GM23338 (cell line): ENCODE measurements around the gene FAXC. TPM values are rescaled to one million over a fixed set of nuclear protein-coding genes. Genes with fewer than 3 reads are reported as not detected.

Source experiments
- ATAC-seq: fragments of 200-7000 bp; cut with Tn5 transposase; 3 replicates; pipeline ENCODE4 v1.9.1; 2020
- DNase-seq: peaks from one replicate; pipeline ENCODE4 v3.0.0-alpha.2; 2015; ENCODE audit warnings: low spot score
- H2AFZ ChIP-seq: fragments of 200-600 bp; sonication (generic); 2 replicates; pipeline ENCODE4 v1.8.0; 2016; ENCODE audit warnings: antibody characterized with exemption, mild to moderate bottlenecking, moderate library complexity
- H3F3A ChIP-seq: fragments of 200-600 bp; sonication (generic); replicated peaks from 2 replicates; pipeline ENCODE4 v1.8.0; 2017; ENCODE audit warnings: antibody characterized with exemption, mixed run types, low read depth
- H3K27ac ChIP-seq: fragments of 200-600 bp; sonication (generic); 2 replicates; pipeline ENCODE4 v1.6.1; 2016; ENCODE audit warnings: low read depth
- H3K27me3 ChIP-seq: fragments of 200-600 bp; sonication (generic); 2 replicates; pipeline ENCODE4 v1.8.0; 2016; ENCODE audit warnings: mild to moderate bottlenecking, mixed run types, moderate library complexity; ENCODE audit not compliant: insufficient read depth
- H3K36me3 ChIP-seq: fragments of 200-600 bp; sonication (generic); 2 replicates; pipeline ENCODE4 v1.8.0; 2016; ENCODE audit warnings: mild to moderate bottlenecking; ENCODE audit not compliant: insufficient read depth
- H3K4me1 ChIP-seq: fragments of 200-600 bp; sonication (generic); 2 replicates; pipeline ENCODE4 v1.8.0; 2016; ENCODE audit warnings: mild to moderate bottlenecking, moderate library complexity; ENCODE audit not compliant: insufficient read depth
- H3K4me2 ChIP-seq: fragments of 200-600 bp; sonication (generic); 2 replicates; pipeline ENCODE4 v1.7.1; 2017; ENCODE audit warnings: mixed run types
- H3K4me3 ChIP-seq: fragments of 200-600 bp; sonication (generic); 2 replicates; pipeline ENCODE4 v1.6.1; 2016; ENCODE audit warnings: mixed run types
- H3K79me2 ChIP-seq: fragments of 200-600 bp; sonication (generic); replicated peaks from 2 replicates; pipeline ENCODE4 v1.8.0; 2017; ENCODE audit warnings: mild to moderate bottlenecking; ENCODE audit not compliant: insufficient read depth
- H3K9me2 ChIP-seq: fragments of 200-600 bp; sonication (generic); 2 replicates; pipeline ENCODE4 v1.8.0; 2017; ENCODE audit not compliant: insufficient read depth
- H4K20me1 ChIP-seq: fragments of 200-600 bp; sonication (generic); replicated peaks from 2 replicates; pipeline ENCODE4 v1.8.0; 2017; ENCODE audit warnings: mild to moderate bottlenecking; ENCODE audit not compliant: insufficient read depth
- H3K27ac Mint-ChIP-seq: 2 replicates; pipeline ENCODE4 v1.8.0; 2020; ENCODE audit warnings: inconsistent platforms, mild to moderate bottlenecking, moderate library complexity, mixed read lengths
- H3K27me3 Mint-ChIP-seq: 3 replicates; pipeline ENCODE4 v1.8.0; 2022; ENCODE audit warnings: low read depth, mild to moderate bottlenecking, moderate library complexity, mixed read lengths, inconsistent platforms; ENCODE audit not compliant: insufficient read depth, poor library complexity
- H3K36me3 Mint-ChIP-seq: 3 replicates; pipeline ENCODE4 v1.8.0; 2021; ENCODE audit warnings: low read depth, mild to moderate bottlenecking, inconsistent platforms, moderate library complexity, mixed read lengths
- H3K4me1 Mint-ChIP-seq: 3 replicates; pipeline ENCODE4 v1.8.0; 2020; ENCODE audit warnings: mild to moderate bottlenecking, inconsistent platforms, mixed read lengths
- H3K4me3 Mint-ChIP-seq: 3 replicates; pipeline ENCODE4 v1.8.0; 2021; ENCODE audit warnings: moderate library complexity, mild to moderate bottlenecking, inconsistent platforms, mixed read lengths
- H3K9me3 Mint-ChIP-seq: 3 replicates; pipeline ENCODE4 v1.8.0; 2020; ENCODE audit warnings: moderate library complexity, mild to moderate bottlenecking, inconsistent platforms, mixed read lengths
- EZH2 ChIP-seq: fragments of 200-600 bp; sonication (generic); IDR thresholded peaks from one replicate; pipeline ENCODE4 v1.8.0; 2017; ENCODE audit warnings: antibody characterized with exemption, mild to moderate bottlenecking, low read depth; ENCODE audit not compliant: unreplicated experiment
- JUNB ChIP-seq: IDR thresholded peaks from one replicate; pipeline ENCODE4 v1.6.1; 2016; ENCODE audit warnings: antibody characterized with exemption; ENCODE audit not compliant: unreplicated experiment
- NANOG ChIP-seq: IDR thresholded peaks from 2 replicates; pipeline ENCODE4 v1.6.1; 2016; ENCODE audit warnings: antibody characterized with exemption, borderline replicate concordance
- POLR2AphosphoS5 ChIP-seq: IDR thresholded peaks from 2 replicates; pipeline ENCODE4 v1.6.1; 2016; ENCODE audit warnings: antibody characterized with exemption, low read depth
- STAT1 ChIP-seq: IDR thresholded peaks from one replicate; pipeline ENCODE4 v1.6.1; 2016; ENCODE audit warnings: antibody characterized with exemption; ENCODE audit not compliant: unreplicated experiment
- polyA plus RNA-seq: library from polyadenylated mRNA; unstranded; fragments of >200 nt; fragmentation: Nextera tagmentation; extraction: Ambion mirVana; gene quantifications from 2 replicates; pipeline ENCODE4 v1.2.1, GENCODE V29; 2016
- total RNA-seq: library from RNA; depleted of rRNA; stranded (reverse); fragments of >200 nt; shearing (Covaris generic); gene quantifications from 2 replicates; pipeline ENCODE4 v1.2.3, GENCODE V29; 2014
- TF ChIP-seq, protein P1 (sequence below): fragments of 250-450 bp; sonication (Bioruptor Pico); IDR thresholded peaks from 2 replicates; pipeline ENCODE4 v1.5.0; 2020; ENCODE audit warnings: mild to moderate bottlenecking, moderate library complexity
- TF ChIP-seq, protein P2 (sequence below), 2 experiments: fragments of 200-600 bp in 1 of 2; sonication (generic) in 1 of 2; conservative IDR thresholded peaks; 2 replicates each; pipeline versions ENCODE4 v1.5.1 to v1.6.1; 2016 to 2017; ENCODE audit warnings: antibody characterized with exemption in 2 of 2, low read depth in 2 of 2, mild to moderate bottlenecking in 2 of 2, moderate library complexity in 1 of 2

Gene FAXC
- total and polyA plus RNA-seq, 2 experiments from 2014 or later, result 10.5 to 15.2 TPM

DNA sequence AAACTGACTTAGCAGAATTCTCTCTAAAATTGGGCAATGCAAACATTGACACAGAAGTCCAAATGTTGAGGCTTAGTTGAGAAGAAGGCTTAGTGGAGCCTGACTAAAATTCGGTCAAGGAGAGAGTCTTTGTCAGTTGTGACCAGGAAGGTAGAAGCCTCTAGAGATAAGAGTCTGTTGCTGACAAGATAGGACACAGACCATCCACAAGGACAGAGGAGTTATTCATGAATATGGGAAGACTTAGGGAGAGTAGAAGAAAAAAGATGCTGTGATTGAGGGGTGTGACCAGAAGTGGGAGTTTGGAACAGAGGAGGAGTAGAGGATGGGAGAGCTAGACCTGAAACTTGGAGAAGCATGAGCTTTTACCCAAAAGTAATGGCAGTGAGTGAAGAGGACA, 7.2 kb upstream of the FAXC start:
- Histone ChIP-seq H2AFZ (no peak overlapping the region), H3K79me2 (no peaks in the 10 kb centered on the region), H3K9me2 (peaks cover 10% of the 10 kb centered on the region), H3F3A (no peaks in the 10 kb centered on the region), H3K4me1 (no peaks in the 10 kb centered on the region), H3K36me3 (no peaks in the 10 kb centered on the region), H3K27me3 (no peaks in the 10 kb centered on the region), H3K4me2 (no peak overlapping the region), H3K27ac (no peak overlapping the region), H3K4me3 (no peak overlapping the region), H4K20me1 (no peaks in the 10 kb centered on the region)
- TF ChIP-seq JUNB, result no peak
- no peak for TF ChIP-seq STAT1
- TF ChIP-seq POLR2AphosphoS5, result no peak
- TF ChIP-seq NANOG, result no peak
- TF ChIP-seq, protein P1, sequence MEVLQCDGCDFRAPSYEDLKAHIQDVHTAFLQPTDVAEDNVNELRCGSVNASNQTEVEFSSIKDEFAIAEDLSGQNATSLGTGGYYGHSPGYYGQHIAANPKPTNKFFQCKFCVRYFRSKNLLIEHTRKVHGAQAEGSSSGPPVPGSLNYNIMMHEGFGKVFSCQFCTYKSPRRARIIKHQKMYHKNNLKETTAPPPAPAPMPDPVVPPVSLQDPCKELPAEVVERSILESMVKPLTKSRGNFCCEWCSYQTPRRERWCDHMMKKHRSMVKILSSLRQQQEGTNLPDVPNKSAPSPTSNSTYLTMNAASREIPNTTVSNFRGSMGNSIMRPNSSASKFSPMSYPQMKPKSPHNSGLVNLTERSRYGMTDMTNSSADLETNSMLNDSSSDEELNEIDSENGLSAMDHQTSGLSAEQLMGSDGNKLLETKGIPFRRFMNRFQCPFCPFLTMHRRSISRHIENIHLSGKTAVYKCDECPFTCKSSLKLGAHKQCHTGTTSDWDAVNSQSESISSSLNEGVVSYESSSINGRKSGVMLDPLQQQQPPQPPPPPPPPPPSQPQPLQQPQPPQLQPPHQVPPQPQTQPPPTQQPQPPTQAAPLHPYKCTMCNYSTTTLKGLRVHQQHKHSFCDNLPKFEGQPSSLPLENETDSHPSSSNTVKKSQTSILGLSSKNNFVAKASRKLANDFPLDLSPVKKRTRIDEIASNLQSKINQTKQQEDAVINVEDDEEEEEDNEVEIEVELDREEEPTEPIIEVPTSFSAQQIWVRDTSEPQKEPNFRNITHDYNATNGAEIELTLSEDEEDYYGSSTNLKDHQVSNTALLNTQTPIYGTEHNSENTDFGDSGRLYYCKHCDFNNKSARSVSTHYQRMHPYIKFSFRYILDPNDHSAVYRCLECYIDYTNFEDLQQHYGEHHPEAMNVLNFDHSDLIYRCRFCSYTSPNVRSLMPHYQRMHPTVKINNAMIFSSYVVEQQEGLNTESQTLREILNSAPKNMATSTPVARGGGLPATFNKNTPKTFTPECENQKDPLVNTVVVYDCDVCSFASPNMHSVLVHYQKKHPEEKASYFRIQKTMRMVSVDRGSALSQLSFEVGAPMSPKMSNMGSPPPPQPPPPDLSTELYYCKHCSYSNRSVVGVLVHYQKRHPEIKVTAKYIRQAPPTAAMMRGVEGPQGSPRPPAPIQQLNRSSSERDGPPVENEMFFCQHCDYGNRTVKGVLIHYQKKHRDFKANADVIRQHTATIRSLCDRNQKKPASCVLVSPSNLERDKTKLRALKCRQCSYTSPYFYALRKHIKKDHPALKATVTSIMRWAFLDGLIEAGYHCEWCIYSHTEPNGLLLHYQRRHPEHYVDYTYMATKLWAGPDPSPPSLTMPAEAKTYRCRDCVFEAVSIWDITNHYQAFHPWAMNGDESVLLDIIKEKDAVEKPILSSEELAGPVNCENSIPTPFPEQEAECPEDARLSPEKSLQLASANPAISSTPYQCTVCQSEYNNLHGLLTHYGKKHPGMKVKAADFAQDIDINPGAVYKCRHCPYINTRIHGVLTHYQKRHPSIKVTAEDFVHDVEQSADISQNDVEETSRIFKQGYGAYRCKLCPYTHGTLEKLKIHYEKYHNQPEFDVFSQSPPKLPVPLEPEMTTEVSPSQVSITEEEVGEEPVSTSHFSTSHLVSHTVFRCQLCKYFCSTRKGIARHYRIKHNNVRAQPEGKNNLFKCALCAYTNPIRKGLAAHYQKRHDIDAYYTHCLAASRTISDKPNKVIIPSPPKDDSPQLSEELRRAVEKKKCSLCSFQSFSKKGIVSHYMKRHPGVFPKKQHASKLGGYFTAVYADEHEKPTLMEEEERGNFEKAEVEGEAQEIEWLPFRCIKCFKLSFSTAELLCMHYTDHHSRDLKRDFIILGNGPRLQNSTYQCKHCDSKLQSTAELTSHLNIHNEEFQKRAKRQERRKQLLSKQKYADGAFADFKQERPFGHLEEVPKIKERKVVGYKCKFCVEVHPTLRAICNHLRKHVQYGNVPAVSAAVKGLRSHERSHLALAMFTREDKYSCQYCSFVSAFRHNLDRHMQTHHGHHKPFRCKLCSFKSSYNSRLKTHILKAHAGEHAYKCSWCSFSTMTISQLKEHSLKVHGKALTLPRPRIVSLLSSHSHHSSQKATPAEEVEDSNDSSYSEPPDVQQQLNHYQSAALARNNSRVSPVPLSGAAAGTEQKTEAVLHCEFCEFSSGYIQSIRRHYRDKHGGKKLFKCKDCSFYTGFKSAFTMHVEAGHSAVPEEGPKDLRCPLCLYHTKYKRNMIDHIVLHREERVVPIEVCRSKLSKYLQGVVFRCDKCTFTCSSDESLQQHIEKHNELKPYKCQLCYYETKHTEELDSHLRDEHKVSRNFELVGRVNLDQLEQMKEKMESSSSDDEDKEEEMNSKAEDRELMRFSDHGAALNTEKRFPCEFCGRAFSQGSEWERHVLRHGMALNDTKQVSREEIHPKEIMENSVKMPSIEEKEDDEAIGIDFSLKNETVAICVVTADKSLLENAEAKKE (CRISPR knock-in tag), result no peak
- TF ChIP-seq, protein P2, sequence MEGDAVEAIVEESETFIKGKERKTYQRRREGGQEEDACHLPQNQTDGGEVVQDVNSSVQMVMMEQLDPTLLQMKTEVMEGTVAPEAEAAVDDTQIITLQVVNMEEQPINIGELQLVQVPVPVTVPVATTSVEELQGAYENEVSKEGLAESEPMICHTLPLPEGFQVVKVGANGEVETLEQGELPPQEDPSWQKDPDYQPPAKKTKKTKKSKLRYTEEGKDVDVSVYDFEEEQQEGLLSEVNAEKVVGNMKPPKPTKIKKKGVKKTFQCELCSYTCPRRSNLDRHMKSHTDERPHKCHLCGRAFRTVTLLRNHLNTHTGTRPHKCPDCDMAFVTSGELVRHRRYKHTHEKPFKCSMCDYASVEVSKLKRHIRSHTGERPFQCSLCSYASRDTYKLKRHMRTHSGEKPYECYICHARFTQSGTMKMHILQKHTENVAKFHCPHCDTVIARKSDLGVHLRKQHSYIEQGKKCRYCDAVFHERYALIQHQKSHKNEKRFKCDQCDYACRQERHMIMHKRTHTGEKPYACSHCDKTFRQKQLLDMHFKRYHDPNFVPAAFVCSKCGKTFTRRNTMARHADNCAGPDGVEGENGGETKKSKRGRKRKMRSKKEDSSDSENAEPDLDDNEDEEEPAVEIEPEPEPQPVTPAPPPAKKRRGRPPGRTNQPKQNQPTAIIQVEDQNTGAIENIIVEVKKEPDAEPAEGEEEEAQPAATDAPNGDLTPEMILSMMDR (conservative IDR thresholded peaks at IDR 0.05; ENCODE audit: low read depth in 2 of 2), result no peak
- TF ChIP-seq EZH2, result no peak
- no peak overlapping the region for H3K27ac Mint-ChIP-seq
- no peak for DNase-seq
- no peak for ATAC-seq
- peaks cover 2% of the 10 kb centered on the region; the same call in 1 of the 3 replicates for H3K4me1 Mint-ChIP-seq
- no peaks in the 10 kb centered on the region for H3K36me3 Mint-ChIP-seq
- no peaks in the 10 kb centered on the region for H3K9me3 Mint-ChIP-seq
- no peak overlapping the region for H3K4me3 Mint-ChIP-seq
- peaks cover 2% of the 10 kb centered on the region for H3K27me3 Mint-ChIP-seq
